ENCODE data around the gene RNF20. TPM values are rescaled to one million over a fixed set of nuclear protein-coding genes. Genes with fewer than 3 reads are reported as not detected.

Gene RNF20
- polyA plus RNA-seq, 1 of the 3 experiments (the other 2 are of a cell fraction) = 16.0 TPM

GRCh38 chr9:101572316-101572715 lies 38.7 kb downstream of the RNF20 start:
- ChIA-PET POLR2A (no interaction called here), CTCF (interaction anchor here (1.3 to 2.3 kb wide), 4 partner anchors 42 to 156 kb away, joined by 3 to 9 read pairs (median 4); no protein-coding TSS in a partner anchor)
- Histone ChIP-seq H3K27me3 (ENCODE audit: insufficient read depth) (no peaks in the 10 kb centered on the region), H3K9me3 (no peaks in the 10 kb centered on the region), H3K36me3 (replicated peaks in 1 of 2; ENCODE audit: control insufficient read depth in 1 of 2, insufficient read depth in 2 of 2, low read length in 1 of 2) (peaks cover 19 to 24% of the 10 kb centered on the region in 2 experiments), H3K27ac (ENCODE audit: low read depth in 2 of 2, low read length in 1 of 2) (no peak overlapping the region), H3F3A (replicated peaks; ENCODE audit: insufficient read depth) (no peaks in the 10 kb centered on the region), H3K4me3 (ENCODE audit: low read depth in 2 of 2, low read length in 1 of 2) (no peak overlapping the region), H3K4me1 (ENCODE audit: control insufficient read depth in 1 of 2, insufficient read depth in 2 of 2, low read depth in 1 of 2, low read length in 1 of 2) (peaks cover 0 to 5% of the 10 kb centered on the region in 2 experiments; a peak in 1 of 4 replicates), H4K20me1 (ENCODE audit: insufficient read depth) (no peaks in the 10 kb centered on the region), H3K79me2 (ENCODE audit: insufficient read depth) (no peaks in the 10 kb centered on the region), H3K9ac (no peak overlapping the region), H3K9me2 (no peaks in the 10 kb centered on the region), H2AFZ (ENCODE audit: low read depth) (no peak overlapping the region), H3K4me2 (no peak overlapping the region)
- DNase-seq = no peak
- TF ChIP-seq ELF1 (IDR thresholded peaks at IDR 0.05) (no peak), USF1 (IDR thresholded peaks at IDR 0.05; ENCODE audit: borderline replicate concordance, low read depth) (no peak), NFIC (IDR thresholded peaks at IDR 0.05; ENCODE audit: borderline replicate concordance) (no peak), RFX5 (IDR thresholded peaks at IDR 0.05; ENCODE audit: low read length) (no peak), NRF1 (IDR thresholded peaks at IDR 0.05; ENCODE audit: low read depth, low read length) (no peak)
- 66% methylated on average over 2 of the region's 2 CpGs for WGBS (ENCODE audit: low lambda C conversion rate)

- ChIA-PET CTCF (interaction anchor here (0.6 kb wide), 1 partner anchor 82 kb away, joined by 3 read pairs; no protein-coding TSS in a partner anchor), POLR2A (no interaction called here)
- H3K9me2 ChIP-seq = no peaks in the 10 kb centered on the region
- H3K27ac ChIP-seq (ENCODE audit: low read depth in 2 of 2, low read length in 1 of 2) = no peak overlapping the region
- no peaks in the 10 kb centered on the region for H4K20me1 ChIP-seq (ENCODE audit: insufficient read depth)
- no peak for DNase-seq
- H3K4me2 ChIP-seq = no peak overlapping the region
- no peak overlapping the region for H3K9ac ChIP-seq
- no peak overlapping the region for H2AFZ ChIP-seq (ENCODE audit: low read depth)
- H3K4me3 ChIP-seq (ENCODE audit: low read depth in 2 of 2, low read length in 1 of 2) = no peak overlapping the region
- peaks cover 0 to 2% of the 10 kb centered on the region in 2 experiments; a peak in 1 of 4 replicates for H3K4me1 ChIP-seq (ENCODE audit: control insufficient read depth in 1 of 2, insufficient read depth in 2 of 2, low read depth in 1 of 2, low read length in 1 of 2)
- no peak for TF ChIP-seq IRF3 (IDR thresholded peaks at IDR 0.05; ENCODE audit: low read depth, low read length)
- no peak for TF ChIP-seq FOXJ3 (CRISPR knock-in tag; IDR thresholded peaks at IDR 0.05)
- TF ChIP-seq MEF2A (IDR thresholded peaks at IDR 0.05; ENCODE audit: borderline replicate concordance, low read depth) = no peak
- TF ChIP-seq EP300 (IDR thresholded peaks at IDR 0.05; ENCODE audit: borderline replicate concordance in 1 of 2, low read depth in 1 of 2, low read length in 1 of 2) = no peak
- no peak for TF ChIP-seq RXRA (IDR thresholded peaks at IDR 0.05; ENCODE audit: borderline replicate concordance, low read depth)
- no peak for TF ChIP-seq POLR2AphosphoS5 (IDR thresholded peaks at IDR 0.05; ENCODE audit: low read depth, low read length)
- no peak for TF ChIP-seq SIN3A (IDR thresholded peaks at IDR 0.05; ENCODE audit: borderline replicate concordance, low read depth, low read length)
- TF ChIP-seq SMC3 (IDR thresholded peaks at IDR 0.05; ENCODE audit: low read depth, low read length) = no peak
- TF ChIP-seq YY1 (IDR thresholded peaks at IDR 0.05; ENCODE audit: low read depth) = no peak
- TF ChIP-seq NRF1 (IDR thresholded peaks at IDR 0.05; ENCODE audit: low read depth, low read length) = no peak
- TF ChIP-seq NFIC (IDR thresholded peaks at IDR 0.05; ENCODE audit: borderline replicate concordance) = no peak
- no peak for TF ChIP-seq ELF1 (IDR thresholded peaks at IDR 0.05)
- no peaks in the 10 kb centered on the region for H3K27me3 ChIP-seq (ENCODE audit: insufficient read depth)
- H3K36me3 ChIP-seq (replicated peaks in 1 of 2; ENCODE audit: control insufficient read depth in 1 of 2, insufficient read depth in 2 of 2, low read length in 1 of 2) = peaks cover 4 to 9% of the 10 kb centered on the region in 2 experiments
- no peaks in the 10 kb centered on the region for H3F3A ChIP-seq (replicated peaks; ENCODE audit: insufficient read depth)
- no peaks in the 10 kb centered on the region for H3K79me2 ChIP-seq (ENCODE audit: insufficient read depth)
- no peaks in the 10 kb centered on the region for H3K9me3 ChIP-seq
Observed at GRCh38 chr9:101574731-101575333, 41.2 kb downstream of the RNF20 start.

All from SK-N-SH (cell line).